ENCODE measurements around the gene HOXA1.

Gene HOXA1

DNA sequence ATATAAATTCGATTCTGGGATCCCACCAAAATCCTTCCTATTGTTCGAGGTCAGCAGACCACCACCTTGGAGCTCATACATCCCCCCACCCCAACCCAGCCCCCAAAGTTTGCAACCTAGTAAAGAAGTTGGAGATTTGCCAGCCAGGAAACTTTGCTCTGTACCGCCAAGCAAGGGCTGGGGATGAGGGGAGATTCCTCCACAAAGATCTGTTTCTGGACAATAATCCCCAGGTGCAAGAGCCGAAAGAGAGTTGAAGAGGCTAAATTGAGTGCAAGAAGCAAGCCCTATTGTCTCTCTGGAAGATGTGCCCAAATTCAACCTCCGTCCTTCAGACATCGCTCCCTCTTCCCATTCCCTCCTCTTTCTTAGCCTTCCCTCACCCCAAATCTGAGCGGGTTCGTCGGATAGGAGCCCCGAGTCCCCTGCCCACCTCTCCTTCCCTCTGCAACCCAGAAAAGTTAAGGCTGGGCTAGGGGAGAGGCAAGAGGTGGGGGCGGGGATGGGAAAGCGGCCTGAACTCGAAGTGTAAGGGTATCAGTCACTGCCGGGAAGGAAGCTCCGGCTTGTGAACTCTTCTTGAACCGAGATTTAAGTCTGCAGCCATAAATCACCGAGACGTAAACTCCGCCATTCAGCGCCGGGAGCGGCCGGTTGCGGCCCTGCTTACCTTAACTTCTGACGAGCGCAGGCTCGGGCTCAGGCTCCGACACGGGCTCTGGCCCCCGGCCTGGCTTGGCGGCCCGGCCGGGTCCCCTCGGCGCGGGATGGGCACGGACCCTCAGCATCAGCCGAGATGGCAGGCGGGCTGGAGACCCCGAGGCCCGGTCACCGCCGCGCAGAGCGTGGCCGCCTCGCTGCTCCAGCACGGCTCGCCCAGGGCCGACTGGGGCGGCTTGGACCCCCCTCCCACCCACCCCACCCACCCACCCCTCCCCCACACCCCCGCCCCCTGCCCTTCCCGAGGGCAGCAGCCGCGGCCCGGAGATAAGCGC is 17.5 kb upstream of the HOXA1 start:
- TF ChIP-seq, protein P1, sequence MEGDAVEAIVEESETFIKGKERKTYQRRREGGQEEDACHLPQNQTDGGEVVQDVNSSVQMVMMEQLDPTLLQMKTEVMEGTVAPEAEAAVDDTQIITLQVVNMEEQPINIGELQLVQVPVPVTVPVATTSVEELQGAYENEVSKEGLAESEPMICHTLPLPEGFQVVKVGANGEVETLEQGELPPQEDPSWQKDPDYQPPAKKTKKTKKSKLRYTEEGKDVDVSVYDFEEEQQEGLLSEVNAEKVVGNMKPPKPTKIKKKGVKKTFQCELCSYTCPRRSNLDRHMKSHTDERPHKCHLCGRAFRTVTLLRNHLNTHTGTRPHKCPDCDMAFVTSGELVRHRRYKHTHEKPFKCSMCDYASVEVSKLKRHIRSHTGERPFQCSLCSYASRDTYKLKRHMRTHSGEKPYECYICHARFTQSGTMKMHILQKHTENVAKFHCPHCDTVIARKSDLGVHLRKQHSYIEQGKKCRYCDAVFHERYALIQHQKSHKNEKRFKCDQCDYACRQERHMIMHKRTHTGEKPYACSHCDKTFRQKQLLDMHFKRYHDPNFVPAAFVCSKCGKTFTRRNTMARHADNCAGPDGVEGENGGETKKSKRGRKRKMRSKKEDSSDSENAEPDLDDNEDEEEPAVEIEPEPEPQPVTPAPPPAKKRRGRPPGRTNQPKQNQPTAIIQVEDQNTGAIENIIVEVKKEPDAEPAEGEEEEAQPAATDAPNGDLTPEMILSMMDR (IDR thresholded peaks at IDR 0.05; ENCODE audit: low read length): no peak
- no peaks in the 10 kb centered on the region for H3K9me3 ChIP-seq (ENCODE audit: low read length)
- H3K4me1 ChIP-seq (ENCODE audit: insufficient read depth, low read length, severe bottlenecking): no peaks in the 10 kb centered on the region
- no peaks in the 10 kb centered on the region for H4K20me1 ChIP-seq (ENCODE audit: insufficient read depth, low read length)
- no peaks in the 10 kb centered on the region for H3K27me3 ChIP-seq (ENCODE audit: insufficient read depth, low read length)
- H3K9me2 ChIP-seq (ENCODE audit: low read depth, low read length): no peaks in the 10 kb centered on the region
- no peaks in the 10 kb centered on the region for H3K36me3 ChIP-seq (ENCODE audit: insufficient read depth, low read length)
- H3K79me2 ChIP-seq (ENCODE audit: insufficient read depth, low read length): no peaks in the 10 kb centered on the region
- H3K4me2 ChIP-seq (ENCODE audit: low read length): no peak overlapping the region
- H3K9ac ChIP-seq (ENCODE audit: low read length): no peak overlapping the region
- no peak overlapping the region for H3K27ac ChIP-seq (ENCODE audit: low read depth, low read length, poor library complexity, severe bottlenecking)
- H2AFZ ChIP-seq (ENCODE audit: low read length): no peak overlapping the region
- H3K4me3 ChIP-seq (ENCODE audit: low read depth, low read length, poor library complexity, severe bottlenecking): no peak overlapping the region
- no peaks in the 10 kb centered on the region for H3F3A ChIP-seq (ENCODE audit: insufficient read depth, low read length)

DNA sequence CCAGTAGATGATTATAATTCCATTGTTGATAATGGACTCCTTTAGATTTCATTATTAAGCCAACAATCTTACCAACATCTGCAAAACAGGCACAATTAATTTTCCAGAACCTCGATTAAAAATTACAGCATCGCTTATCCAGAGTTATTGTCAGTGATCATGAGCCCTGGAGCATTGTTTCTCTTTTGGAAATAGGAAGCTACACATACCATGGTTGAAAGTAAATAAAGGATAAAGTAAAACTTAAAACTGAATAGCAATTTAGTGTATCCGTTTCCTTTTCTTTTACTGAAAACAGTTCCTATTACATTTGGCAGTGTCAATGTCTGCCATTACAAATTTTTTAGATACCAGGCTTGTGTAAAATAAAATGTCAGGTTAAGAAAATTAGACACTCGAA is 16.6 kb upstream of the HOXA1 start:
- no peaks in the 10 kb centered on the region for H4K20me1 ChIP-seq (ENCODE audit: insufficient read depth, low read length)

DNA sequence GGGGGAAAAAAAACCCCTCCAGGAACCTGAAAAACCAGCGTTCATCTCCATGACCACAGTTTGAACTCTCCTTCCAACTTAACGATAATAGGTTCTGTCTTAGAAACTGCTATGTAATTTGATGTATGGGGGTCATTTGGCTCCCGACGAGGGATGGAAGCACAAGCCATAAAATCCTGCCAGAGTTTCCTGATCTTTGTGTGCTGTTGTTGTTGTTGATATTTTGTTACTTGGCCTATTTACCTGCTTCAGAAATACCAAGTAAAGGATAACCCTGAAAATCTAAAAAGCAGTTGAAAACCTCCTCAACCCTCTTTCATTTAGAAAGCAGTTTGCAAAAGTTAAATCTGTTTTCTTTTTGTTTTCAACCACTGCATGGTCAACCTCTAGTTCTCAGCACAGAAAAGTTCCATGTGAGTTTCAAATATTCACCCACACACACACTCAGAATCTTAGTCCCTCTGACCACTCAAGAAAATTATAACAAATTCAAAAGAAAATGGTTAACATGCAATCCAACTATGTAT is 16.0 kb upstream of the HOXA1 start:
- no peak overlapping the region for H3K9ac ChIP-seq (ENCODE audit: low read length)
- H3K9me2 ChIP-seq (ENCODE audit: low read depth, low read length): no peaks in the 10 kb centered on the region
- no peaks in the 10 kb centered on the region for H3K79me2 ChIP-seq (ENCODE audit: insufficient read depth, low read length)
- no peaks in the 10 kb centered on the region for H3K4me1 ChIP-seq (ENCODE audit: insufficient read depth, low read length, severe bottlenecking)
- no peak overlapping the region for H3K4me2 ChIP-seq (ENCODE audit: low read length)
- no peak overlapping the region for H3K4me3 ChIP-seq (ENCODE audit: low read depth, low read length, poor library complexity, severe bottlenecking)
- H3K27me3 ChIP-seq (ENCODE audit: insufficient read depth, low read length): no peaks in the 10 kb centered on the region
- no peak overlapping the region for H2AFZ ChIP-seq (ENCODE audit: low read length)
- TF ChIP-seq, protein P1 (IDR thresholded peaks at IDR 0.05; ENCODE audit: low read length): no peak
- no peak for TF ChIP-seq EZH2 (IDR thresholded peaks at IDR 0.05; ENCODE audit: borderline replicate concordance, low read length)
- no peak overlapping the region for H3K27ac ChIP-seq (ENCODE audit: low read depth, low read length, poor library complexity, severe bottlenecking)
- H3K9me3 ChIP-seq (ENCODE audit: low read length): no peaks in the 10 kb centered on the region
- H3F3A ChIP-seq (ENCODE audit: insufficient read depth, low read length): no peaks in the 10 kb centered on the region
- no peaks in the 10 kb centered on the region for H3K36me3 ChIP-seq (ENCODE audit: insufficient read depth, low read length)
- H4K20me1 ChIP-seq (ENCODE audit: insufficient read depth, low read length): no peaks in the 10 kb centered on the region

More for the DNA sequence above, 16.6 kb upstream of the HOXA1 start:
- H3K36me3 ChIP-seq (ENCODE audit: insufficient read depth, low read length): no peaks in the 10 kb centered on the region
- H3K27me3 ChIP-seq (ENCODE audit: insufficient read depth, low read length): no peaks in the 10 kb centered on the region
- H3K4me1 ChIP-seq (ENCODE audit: insufficient read depth, low read length, severe bottlenecking): no peaks in the 10 kb centered on the region
- H3K4me2 ChIP-seq (ENCODE audit: low read length): no peak overlapping the region
- H2AFZ ChIP-seq (ENCODE audit: low read length): no peak overlapping the region
- H3K27ac ChIP-seq (ENCODE audit: low read depth, low read length, poor library complexity, severe bottlenecking): no peak overlapping the region
- no peaks in the 10 kb centered on the region for H3K79me2 ChIP-seq (ENCODE audit: insufficient read depth, low read length)
- H3K9me2 ChIP-seq (ENCODE audit: low read depth, low read length): no peaks in the 10 kb centered on the region
- no peak for TF ChIP-seq EZH2 (IDR thresholded peaks at IDR 0.05; ENCODE audit: borderline replicate concordance, low read length)
- TF ChIP-seq, protein P1 (IDR thresholded peaks at IDR 0.05; ENCODE audit: low read length): no peak
- H3F3A ChIP-seq (ENCODE audit: insufficient read depth, low read length): no peaks in the 10 kb centered on the region
- H3K4me3 ChIP-seq (ENCODE audit: low read depth, low read length, poor library complexity, severe bottlenecking): no peak overlapping the region
- H3K9me3 ChIP-seq (ENCODE audit: low read length): no peaks in the 10 kb centered on the region
- no peak overlapping the region for H3K9ac ChIP-seq (ENCODE audit: low read length)
